Measurements from ENCODE around the gene ADGRG1. TPM values are rescaled to one million over a fixed set of nuclear protein-coding genes. Genes with fewer than 3 reads are reported as not detected.
"Not testable (repeated sequence)": the region's sequence is repeated elsewhere in the genome, so short reads cannot be mapped to it uniquely, and the experiment has no call there.

ADGRG1 gene
- polyA plus RNA-seq (2012; ENCODE audit: insufficient read depth, insufficient read length) = 0.68 TPM

GRCh38 chr16:57628008-57628781 lies at the start of gene ADGRG1:
TSS of gene ADGRG1 (plus strand) at chr16:57628630. CDS start at chr16:57650288, 21,658 bp downstream.
- DNase-seq (ENCODE audit: low read depth, low spot score) = no peak

DNA sequence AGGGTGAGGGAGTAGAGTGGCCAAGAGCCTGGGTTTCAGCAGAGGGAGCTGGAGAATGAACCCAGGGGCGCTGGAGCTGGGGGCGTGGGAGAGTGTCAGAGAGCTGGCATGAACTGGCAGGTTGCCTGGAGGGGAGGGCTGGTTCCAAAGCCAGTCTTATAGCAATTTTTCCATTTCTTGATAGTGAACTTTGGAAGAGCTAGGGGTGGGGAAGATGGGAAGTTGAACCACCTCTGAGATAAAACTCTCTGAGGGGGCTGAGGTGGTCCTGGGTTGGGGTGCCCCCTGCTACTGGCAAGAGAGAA lies 49.1 kb upstream of the ADGRG1 start:
- no peak for DNase-seq (ENCODE audit: low read depth, low spot score)
- H3K4me3 ChIP-seq (ENCODE audit: low read length) = no peak overlapping the region

More at GRCh38 chr16:57628008-57628781, at the start of gene ADGRG1:
- H3K4me3 ChIP-seq (ENCODE audit: low read length) = no peak within 1 kb of the TSS

DNA sequence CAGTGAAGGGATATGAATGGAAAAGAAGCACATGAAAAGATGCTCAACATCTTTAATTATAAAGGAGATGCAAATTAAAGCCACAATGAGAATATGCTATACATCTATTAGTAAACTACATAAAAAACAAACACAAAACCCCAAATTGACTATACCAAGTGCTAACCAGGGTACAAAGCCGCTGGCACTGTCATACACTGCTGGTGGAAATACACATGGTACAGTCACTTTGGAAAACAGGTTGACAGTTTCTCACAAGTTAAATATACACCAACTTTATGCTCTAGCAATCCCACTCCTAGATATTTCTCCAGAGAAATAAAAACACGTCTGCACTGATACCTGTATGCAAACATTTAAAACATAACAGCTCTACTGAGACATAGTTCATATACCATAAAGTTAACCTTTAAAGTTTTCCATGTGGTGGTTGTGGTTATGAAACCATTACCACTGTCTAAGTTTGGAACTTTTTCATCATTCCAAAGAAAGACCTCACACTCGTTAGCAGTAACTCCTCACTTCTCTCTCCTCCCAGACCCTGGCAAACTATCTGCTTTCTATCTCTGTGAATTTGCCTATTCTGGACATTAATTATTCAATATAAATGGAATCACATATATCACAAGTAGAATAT lies 43.3 kb upstream of the ADGRG1 start:
- no peak overlapping the region for H3K4me3 ChIP-seq (ENCODE audit: low read length)
- DNase-seq (ENCODE audit: low read depth, low spot score) = no peak

DNA sequence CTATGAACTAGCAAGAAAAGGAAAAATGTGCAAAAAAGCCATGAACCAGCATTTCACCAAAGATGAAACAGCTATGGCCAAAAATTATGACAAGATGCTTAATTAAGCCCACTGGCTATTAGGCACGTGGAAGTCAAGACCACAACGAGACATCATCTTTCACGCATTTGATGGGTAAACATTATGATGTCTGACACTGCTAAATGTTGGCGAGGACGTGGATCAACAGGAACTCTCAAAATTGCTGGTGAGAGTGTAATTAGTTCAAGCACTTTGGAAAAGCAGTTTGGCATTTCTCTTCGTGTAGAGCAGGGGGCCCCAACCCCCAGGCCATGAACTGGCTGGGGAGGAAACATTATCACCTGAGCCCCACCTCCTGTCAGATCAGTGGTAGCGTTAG lies 39.6 kb upstream of the ADGRG1 start:
- no peak for DNase-seq (ENCODE audit: low read depth, low spot score)

DNA sequence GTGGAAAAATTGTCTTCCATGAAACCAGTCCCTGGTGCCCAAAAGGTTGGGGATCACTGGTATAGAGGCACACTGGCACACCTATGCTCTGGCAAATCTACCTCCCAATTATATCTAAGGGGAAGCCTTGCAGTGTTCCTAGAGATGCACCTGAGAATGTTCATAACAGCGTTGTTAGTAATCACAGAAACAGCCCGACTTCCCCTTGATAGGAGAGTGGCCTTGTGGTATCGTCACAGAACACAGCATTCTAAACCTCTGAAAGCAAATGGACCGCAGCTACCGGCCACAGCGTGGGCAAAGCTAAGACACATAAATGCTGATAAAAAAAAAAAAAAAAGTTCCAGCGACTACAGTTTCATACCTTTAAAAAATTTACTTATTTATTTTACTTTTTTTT lies 39.1 kb upstream of the ADGRG1 start:
- no peak for DNase-seq (ENCODE audit: low read depth, low spot score)
- no peak overlapping the region for H3K4me3 ChIP-seq (ENCODE audit: low read length)

More for the DNA sequence above, 39.6 kb upstream of the ADGRG1 start:
- H3K4me3 ChIP-seq (ENCODE audit: low read length) = no peak overlapping the region

GRCh38 chr16:57590654-57591085 lies 37.8 kb upstream of the ADGRG1 start:
- no peak for DNase-seq (ENCODE audit: low read depth, low spot score)
- no peak overlapping the region for H3K4me3 ChIP-seq (ENCODE audit: low read length)

DNA sequence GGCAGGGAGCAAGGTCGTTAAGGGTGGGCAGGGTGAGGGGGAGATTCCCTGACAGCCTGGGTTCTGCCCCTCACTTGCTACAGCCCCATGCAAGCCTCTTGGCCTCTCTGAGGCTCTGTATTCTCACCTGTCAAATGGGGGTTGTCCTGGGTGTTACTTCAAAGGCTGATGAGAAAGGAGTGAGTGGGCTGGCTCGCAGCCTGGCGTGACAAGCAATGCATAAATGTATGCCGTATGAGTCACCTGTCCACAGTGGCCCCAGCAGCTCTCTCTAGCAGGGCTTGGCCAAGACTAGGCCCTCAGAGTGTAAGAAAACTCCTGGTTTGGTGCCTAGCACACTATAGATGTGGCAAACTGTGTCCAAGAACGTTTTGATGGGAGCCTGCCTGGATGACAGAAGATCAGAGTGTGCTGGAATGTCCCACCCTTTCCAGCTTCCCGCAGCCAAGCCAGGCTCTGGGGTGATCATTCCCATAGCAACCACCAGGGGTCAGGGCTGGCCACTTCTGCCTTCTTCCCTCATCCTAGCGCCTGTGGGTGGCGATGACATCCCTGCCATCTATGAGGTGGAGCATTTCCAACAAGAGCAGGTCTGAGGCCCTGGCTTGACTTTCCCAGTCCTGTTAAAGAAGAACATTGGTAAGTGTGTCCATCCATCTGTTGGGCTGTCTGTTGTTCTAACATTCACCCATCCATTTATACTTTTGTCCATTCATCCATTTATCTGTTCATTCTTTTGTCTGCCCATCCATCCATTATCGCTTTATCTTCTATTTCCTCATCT lies 37.2 kb upstream of the ADGRG1 start:
- no peak overlapping the region for H3K4me3 ChIP-seq (ENCODE audit: low read length)
- DNase-seq (ENCODE audit: low read depth, low spot score) = peak; percentile 69

DNA sequence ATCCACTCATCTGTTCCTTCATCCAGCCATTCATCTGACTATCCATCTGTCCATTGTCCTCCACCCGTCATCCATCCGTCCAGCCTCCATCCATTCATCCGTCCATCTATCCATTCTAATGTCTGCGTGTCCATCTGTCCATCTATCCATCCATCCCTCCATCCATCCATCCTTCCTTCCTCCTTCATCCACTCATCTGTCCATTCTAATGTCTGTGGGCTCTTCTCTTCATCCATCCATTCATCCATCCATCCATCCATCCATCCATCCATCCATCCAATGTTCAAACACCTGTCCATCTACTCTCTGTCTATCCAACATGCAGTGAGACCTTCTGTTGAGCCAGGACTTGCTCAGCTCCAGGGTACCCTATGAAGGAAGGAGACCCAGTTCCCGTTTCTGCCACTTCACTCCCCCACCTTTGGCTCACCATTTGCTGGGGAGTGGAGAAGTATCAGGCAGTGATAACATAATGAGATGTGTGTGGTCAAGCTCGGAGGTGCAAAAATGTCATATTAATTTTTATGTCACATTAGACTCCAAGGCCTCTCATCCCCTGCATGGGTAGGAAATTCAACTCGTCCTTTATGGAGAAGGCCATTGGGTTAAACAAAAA lies 36.5 kb upstream of the ADGRG1 start:
- H3K4me3 ChIP-seq (ENCODE audit: low read length) = peak overlapping the region; percentile 26
- DNase-seq (ENCODE audit: low read depth, low spot score) = no peak

DNA sequence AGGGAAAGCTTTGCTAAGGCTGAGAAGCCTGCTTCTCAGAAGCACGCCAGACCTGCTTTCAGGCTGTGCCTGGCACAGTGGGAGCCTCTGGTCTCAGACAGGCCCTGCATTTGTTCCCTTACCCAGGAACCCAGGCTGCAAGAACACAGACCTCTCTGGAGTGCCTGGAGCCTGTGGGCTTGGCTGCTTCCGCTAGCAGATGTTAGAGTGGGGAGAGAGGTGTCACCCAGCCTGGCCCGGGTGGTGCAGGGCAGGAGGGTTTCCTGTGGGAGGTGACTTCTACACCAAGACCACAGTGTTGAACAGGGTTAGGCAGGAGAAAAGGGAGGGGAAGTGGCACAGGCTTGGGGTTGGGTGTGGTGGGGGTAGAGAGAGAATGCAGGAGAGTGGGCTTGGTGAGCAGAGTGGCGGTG lies 35.8 kb upstream of the ADGRG1 start:
- peak overlapping the region; percentile 26 for H3K4me3 ChIP-seq (ENCODE audit: low read length)
- DNase-seq (ENCODE audit: low read depth, low spot score) = peak; percentile 98

GRCh38 chr16:57593021-57593420 lies 35.4 kb upstream of the ADGRG1 start:
- H3K4me3 ChIP-seq (ENCODE audit: low read length) = peak overlapping the region; percentile 15
- no peak for DNase-seq (ENCODE audit: low read depth, low spot score)

GRCh38 chr16:57593990-57594389 lies 34.4 kb upstream of the ADGRG1 start:
- no peak for DNase-seq (ENCODE audit: low read depth, low spot score)

DNA sequence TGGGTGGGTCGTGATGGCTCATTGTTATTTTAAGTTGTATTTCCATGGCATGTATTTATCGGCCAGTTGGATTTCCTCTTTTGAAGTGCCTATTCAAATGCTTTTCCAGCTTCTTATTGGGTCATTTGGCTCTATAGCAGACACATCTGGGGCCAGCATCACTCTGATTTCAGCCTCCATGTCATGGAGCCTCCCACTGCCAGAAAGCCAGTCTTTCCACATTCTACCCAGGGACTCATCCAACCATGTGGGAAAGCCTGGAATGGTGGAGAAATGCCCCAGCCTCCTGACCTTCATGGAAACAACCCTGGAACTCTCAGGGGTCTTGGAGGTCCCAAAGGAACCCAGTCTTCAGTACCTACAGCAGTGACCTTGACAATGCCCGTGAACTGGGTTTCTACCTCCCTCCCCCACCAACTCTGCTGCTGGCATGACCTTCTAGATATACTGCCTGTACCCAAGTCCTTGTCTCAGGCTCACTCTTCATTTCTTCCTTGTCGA lies 33.8 kb upstream of the ADGRG1 start:
- no peak for DNase-seq (ENCODE audit: low read depth, low spot score)
- no peak overlapping the region for H3K4me3 ChIP-seq (ENCODE audit: low read length)

More at GRCh38 chr16:57593990-57594389, 34.4 kb upstream of the ADGRG1 start:
- H3K4me3 ChIP-seq (ENCODE audit: low read length) = no peak overlapping the region

DNA sequence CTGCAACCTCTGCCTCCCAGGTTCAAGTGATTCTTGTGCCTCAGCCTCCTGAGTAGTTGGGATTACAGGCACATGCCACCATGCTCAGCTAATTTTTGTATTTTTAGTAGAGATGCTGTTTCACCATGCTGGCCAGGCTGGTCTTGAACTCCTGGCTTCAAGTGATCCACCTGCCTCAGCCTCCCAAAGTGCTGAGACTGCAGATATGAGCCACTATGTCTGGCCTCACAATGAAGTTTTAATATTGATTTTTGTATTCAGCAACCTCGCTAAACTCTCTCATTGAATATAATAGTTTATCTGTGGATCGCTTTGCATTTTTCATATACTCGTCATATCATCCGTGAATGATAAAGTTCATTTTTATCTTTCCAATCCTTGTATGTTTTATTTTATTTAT lies 32.2 kb upstream of the ADGRG1 start:
- DNase-seq (ENCODE audit: low read depth, low spot score) = not testable (repeated sequence)

DNA sequence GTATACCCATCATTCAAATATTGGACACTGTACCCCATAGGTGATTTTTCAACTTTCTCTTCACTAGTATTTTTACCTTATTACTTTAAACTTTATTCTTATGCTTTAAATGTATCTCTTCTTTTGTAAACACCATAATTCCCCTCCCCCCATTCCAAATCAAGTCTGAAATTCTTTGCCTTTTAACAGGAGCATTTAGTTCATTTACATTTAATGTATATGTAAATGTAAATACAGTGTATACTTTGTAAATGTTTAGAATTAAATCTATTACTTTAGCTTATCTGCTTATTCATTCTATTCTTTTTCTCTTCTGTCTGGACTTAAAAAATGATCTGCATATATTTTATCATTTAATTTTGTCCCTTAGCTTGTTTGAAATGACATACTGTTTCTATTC lies 30.0 kb upstream of the ADGRG1 start:
- H3K4me3 ChIP-seq (ENCODE audit: low read length) = no peak overlapping the region
- DNase-seq (ENCODE audit: low read depth, low spot score) = no peak

More for the DNA sequence above, 32.2 kb upstream of the ADGRG1 start:
- not testable (repeated sequence) for H3K4me3 ChIP-seq (ENCODE audit: low read length)

GRCh38 chr16:57600048-57600835 lies 28.2 kb upstream of the ADGRG1 start:
- DNase-seq (ENCODE audit: low read depth, low spot score) = no peak
- no peak overlapping the region for H3K4me3 ChIP-seq (ENCODE audit: low read length)

DNA sequence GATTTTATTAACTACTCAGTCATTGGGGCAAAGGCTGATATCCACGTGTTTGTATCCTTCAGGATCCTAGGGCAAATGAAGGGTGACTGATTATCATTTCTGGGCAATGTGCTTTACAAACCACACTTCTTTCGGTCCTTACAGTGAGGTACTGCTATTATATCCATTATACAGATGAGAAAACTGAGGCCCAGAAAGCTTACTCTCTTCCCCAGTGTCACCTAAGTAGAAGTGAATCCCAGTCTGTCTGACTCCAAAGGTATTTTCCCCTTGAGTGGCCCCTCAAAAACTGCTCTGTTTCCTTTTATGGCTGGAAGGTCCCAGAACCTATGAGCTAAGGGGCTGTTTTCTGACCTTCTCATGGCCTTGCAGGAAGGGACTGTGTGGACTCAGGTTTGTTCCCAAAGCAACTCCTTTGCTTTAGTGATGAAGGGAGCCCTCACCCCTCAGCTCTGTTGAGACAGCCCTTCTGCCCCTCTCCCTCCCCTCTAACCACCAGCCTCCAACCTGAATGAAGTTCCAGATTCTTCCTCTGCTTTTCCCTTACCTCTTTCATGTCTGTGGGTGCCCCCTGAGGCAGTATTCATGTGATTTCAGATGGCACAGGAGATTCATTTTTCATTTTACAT lies 27.4 kb upstream of the ADGRG1 start:
- H3K4me3 ChIP-seq (ENCODE audit: low read length) = no peak overlapping the region

DNA sequence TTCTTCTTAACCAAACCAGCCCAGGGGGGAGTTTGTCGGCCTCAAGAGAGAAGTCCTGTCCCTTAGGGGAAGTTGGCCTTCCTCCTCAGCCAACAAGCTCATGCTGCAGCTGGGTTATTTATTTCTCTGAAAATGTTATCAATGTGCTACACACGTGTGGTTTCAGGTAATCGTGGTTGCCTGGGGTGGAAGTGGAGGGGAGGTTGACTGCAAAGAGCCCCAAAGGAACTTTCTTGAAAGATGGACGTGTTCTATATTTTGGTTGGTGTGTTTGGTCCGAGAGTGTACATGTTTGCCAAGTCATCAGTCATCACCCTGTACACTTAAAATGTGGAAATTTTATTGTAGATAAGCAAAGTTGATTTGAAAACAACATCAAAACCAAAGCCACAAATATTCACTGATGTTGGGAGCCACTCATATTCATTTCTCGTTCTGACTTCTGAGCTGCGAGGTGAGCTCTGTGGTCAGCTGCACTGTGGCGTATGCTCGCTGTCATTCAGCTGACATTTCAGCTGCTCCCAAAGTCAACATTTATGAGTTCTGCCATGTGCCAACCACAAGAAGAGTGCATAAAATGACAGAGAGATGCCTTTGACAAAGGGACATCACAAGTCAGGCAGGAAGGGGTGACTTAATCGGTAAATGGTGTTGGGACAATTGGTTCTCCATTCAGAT lies 26.5 kb upstream of the ADGRG1 start:
- DNase-seq (ENCODE audit: low read depth, low spot score) = peak; percentile 87
- peak overlapping the region; percentile 13 for H3K4me3 ChIP-seq (ENCODE audit: low read length)

More for the DNA sequence above, 27.4 kb upstream of the ADGRG1 start:
- no peak for DNase-seq (ENCODE audit: low read depth, low spot score)
